ENCODE data around the gene P2RX5.

DNA sequence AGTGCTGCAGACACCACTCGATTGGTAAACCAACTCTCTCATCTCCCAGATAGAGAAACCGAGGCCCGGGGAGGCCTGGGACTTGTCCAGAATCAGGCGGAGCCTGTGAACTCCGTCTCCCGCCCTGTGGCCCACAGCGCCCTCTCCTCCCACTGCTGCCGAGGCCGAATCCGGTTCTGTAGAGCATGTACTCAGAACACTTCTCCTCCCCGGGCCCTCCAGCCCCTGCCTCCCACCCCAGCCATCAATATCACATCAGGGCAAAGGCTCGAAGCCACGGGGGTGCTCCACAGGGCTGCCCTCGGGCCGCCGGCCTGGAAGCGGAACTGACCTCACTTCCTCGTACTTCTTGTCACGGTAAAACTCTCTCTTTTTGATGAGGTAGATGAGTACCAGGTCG lies 14.4 kb downstream of the P2RX5 start:
- TF ChIP-seq, protein P1, sequence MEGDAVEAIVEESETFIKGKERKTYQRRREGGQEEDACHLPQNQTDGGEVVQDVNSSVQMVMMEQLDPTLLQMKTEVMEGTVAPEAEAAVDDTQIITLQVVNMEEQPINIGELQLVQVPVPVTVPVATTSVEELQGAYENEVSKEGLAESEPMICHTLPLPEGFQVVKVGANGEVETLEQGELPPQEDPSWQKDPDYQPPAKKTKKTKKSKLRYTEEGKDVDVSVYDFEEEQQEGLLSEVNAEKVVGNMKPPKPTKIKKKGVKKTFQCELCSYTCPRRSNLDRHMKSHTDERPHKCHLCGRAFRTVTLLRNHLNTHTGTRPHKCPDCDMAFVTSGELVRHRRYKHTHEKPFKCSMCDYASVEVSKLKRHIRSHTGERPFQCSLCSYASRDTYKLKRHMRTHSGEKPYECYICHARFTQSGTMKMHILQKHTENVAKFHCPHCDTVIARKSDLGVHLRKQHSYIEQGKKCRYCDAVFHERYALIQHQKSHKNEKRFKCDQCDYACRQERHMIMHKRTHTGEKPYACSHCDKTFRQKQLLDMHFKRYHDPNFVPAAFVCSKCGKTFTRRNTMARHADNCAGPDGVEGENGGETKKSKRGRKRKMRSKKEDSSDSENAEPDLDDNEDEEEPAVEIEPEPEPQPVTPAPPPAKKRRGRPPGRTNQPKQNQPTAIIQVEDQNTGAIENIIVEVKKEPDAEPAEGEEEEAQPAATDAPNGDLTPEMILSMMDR (IDR thresholded peaks at IDR 0.05; ENCODE audit: low read depth, low read length), result no peak
- TF ChIP-seq EZH2phosphoT487 (IDR thresholded peaks at IDR 0.05; ENCODE audit: low read depth), result no peak

All from OCI-LY3 (cell line).